HG02759 (cell line): ENCODE results near the gene LGI1.

Experiments used
- ATAC-seq: cut with Tn5 transposase; IDR thresholded peaks from one replicate; pipeline ENCODE4 v1.9.1; 2021; ENCODE audit warnings: mild to moderate bottlenecking, moderate library complexity; ENCODE audit not compliant: unreplicated experiment

Gene LGI1

DNA sequence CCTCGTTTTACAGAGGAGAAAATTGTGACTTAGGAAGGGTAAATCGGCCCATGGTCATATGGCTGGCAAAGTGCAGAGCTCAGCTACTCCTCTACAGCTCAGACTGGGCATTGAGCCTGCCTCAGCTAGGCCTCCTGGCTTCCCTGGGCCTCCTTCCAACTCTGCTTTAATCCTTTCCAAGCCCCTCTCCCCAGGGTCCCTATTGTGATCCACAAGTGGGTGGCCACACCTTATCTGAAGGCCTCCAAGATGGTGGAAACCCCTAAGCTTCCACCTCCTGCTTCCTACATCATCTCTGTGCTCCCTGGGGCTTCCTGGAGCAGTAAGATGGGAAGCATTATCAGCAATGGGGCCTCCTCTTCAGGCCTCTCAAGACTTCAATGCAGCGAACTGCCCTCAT, 3.0 kb upstream of the LGI1 start:
- ATAC-seq: no peak

DNA sequence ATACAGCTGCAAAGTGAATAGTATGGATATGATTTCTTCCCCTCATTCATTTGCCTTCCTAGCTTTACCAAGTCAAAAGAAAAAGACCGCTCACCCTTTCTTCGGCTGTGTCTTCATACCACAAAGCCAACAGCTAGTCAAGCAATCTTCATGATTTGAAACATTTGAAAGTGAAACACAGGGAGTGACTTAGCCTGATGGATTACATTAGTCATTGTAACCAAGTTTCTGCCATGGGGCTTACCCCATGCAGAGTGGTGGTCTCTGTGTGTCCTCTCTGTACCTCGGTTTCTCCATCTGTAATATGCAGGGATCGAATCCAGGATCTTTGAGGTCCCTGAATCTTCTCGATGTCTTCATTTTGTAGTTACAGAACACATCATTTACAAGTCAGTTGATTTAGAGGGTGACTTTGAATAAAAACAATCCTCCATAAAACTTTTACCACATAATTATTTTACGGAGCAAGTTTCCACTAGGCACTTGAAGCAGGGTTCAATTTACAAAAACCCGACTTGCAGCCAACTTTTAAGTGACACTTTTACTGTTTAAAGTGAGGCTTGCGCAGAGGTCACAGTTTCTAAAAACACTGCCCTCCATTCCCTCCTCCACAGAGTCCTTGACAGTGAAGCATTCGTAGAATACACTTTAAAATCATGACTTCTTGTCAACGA, 2.2 kb upstream of the LGI1 start:
- no peak for ATAC-seq

DNA sequence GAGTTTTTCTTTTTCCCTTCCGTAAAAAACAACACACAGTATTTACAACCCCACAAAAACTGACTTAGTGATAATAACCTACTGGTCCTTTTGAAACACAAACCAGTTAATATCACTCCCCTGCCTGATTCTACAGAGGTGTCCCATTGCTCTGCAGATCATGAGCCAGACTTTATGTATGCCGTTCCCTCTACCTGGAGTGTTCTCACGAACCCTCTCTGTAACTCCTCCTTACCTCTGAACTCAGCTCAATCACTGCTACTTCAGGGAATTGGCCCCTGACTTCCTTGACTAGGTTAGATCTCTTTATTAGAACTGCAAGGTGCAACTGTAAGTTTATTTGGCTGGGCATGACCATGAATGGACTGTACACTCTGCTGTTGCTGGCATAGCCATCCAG, 1.6 kb upstream of the LGI1 start:
- ATAC-seq: no peak

DNA sequence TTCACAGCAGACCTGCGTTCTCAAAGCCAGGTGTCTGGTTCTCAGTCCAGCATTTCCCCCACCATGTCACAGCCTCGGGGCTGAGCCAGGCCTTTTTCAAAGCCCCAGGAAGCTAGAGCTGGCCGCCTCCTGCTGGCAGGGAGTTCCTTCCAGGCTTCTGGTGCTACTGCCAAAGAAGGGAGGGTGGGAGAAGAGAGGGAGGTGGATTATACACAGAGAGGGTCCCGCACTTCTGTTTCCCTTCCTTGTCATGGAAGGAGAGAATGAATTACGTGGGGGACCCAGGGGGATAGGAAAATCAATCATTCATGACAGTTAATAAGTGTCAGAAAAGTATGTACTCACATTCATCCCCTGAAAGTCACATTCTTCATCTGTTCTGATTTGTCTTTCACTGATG, 600 bp upstream of the LGI1 start:
- ATAC-seq: no peak

DNA sequence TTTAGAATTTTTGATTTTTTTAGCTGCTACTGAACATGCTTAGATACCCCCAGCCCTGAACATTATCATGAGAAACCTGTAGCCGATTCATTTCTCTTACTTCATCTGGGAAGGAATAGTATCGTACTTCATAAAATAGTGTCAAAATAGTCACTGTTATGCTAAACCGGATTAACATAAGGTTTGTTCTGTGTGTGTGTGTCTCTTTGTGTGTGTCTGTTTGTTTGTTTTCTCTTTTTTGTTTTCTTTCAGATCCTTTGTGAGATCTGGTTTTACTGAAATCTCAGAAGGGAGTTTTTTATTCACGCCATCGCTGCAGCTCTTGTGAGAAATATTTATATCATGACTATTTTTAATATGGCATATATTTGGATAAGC, 761 bp downstream of the LGI1 start:
- no peak for ATAC-seq

DNA sequence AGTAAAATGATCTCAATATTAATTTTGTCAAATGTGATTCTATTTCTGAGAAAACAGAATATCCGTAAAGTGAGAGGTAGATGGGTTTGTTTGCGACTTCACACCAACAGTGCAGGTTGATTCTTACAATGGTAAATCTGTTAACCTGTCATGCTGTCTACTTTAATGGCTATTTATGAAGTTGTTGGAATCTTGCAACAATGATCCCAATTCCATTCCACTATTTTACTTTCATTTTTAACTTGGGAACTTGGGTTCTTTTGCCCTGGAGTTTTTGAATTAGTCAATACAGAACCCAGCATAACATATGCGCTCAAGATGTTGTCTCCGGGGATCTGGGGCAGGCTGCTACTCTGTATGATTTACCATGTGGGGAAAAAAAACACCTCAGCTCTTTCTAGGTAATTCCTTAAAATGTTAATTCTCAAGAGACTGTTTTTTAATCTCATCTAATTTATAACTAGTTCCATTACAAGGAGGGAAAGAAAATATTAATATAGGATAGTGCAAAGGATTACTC, 1.2 kb downstream of the LGI1 start:
- no peak for ATAC-seq

DNA sequence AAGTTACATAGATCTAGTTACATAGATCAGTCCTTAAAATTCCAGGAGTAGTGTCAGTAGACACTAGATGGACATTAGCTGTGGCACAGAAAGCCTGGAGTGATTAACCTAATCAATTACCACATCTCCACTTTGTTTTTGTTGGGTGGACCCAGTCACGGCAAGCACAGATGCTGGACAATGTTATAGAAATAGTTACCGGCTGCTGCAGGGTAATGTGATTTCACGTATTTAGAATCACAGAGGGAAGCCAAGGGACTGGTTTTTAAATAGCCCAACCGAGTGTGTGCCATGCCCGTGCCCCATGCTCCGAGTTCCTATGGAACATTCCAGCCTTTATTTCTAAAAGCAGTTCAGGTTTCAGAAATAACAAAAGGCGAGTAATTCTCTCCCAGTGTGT, 2.8 kb downstream of the LGI1 start:
- no peak for ATAC-seq

DNA sequence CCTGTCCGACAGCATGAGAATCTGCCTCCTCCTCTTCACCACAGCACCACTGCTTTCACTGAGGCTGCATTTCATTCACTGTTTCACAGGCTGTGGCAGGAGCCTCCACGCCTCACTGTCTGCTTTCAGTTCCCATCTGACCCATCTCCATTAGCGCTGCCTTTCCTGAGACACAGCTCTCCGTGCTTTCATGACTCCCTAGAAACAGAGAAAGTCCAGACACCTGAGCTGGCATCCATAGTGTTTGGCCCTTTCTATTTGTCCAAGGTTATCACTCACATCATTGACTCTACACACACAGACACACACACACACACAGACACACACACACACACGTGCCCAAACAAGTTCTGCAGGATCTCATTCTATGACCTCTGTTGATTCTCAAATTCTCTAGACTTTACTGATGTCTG, 5.2 kb downstream of the LGI1 start:
- no peak for ATAC-seq

DNA sequence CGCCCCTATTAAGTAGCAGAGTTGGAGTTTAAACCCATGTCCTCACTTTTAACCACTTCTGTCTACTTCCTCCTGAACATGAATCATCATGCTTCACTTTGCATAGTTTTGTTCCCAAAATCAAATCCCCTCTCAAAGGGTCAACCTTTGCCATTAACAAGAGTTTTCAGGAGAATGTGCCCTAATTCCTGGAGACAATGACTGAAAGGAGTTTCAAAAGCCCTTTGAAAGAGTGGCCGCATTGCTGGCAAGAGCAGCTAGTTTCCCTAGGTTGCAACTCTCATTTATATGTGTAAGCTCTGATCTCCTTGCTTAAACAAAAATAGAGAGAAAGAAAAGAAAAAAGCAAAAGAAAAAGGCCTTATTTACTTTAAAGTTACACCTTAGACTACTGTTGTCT, 9.2 kb downstream of the LGI1 start:
- ATAC-seq: no peak

DNA sequence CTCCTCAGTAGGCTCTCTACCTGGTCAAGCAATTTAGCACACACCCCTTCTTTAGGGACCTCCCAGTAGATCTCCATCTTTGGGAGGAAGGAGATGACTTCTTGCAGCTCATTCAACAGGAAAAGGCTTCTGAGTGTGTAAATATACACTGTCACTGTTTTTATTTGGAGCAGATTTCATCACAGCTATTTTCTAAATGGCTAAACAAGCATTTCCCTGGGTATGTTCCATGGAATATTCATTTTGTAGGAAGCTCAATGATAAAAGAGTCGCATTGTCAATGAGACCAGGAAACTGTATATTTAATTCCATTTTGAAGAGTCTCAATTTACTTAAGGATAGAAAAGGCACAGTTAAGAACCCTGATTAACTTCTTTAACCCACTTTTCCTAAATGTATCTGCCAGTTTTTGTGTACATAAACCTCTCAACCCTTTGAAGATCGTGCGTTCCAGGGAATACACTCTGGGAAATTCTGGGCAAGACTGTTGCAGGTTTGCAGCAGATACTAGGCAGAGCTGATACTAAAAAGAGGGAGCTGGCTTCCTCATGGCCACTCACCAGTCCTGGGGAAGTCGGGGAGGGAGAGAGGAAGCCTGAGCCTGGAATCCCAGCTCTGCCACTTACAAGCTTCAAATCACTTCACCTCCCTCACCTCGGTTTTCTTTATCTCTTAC, 10.1 kb downstream of the LGI1 start:
- ATAC-seq: no peak

DNA sequence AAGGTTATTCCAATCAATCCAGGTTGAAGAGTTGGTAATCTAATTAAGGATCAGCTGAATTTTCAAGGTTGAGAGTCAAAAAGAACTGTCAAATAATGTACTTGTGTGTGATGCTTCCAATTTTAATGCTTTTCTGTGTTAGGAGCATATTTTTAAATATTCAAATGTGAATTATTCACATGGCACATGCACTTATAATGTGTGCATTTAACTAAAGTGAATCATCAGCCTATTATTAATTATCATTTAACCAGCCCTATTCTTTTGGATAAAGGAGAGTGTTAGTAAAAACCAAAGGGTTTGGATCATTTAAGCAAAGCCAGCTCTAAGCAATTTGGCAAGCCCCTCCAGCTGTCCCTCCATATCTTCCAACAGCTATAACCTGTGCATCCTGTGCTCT, 11.2 kb downstream of the LGI1 start:
- no peak for ATAC-seq

DNA sequence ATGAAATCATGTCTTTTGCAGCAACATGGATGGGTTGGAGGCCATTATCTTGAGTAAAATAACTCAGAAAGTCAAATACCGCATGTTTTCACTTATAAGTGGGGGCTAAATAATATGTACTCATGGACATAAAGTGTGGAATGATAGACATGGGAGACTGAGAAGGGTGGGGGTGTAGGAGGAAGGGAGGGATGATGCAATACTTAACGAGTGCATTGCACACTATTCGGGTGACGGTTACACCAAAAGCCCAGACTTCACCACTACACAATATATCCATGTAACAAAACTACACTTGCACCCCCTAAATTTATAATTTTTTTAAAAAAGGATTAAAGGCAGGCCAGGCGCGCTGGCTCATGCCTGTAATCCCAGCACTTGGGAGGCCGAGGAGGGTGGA, 13.6 kb downstream of the LGI1 start:
- ATAC-seq: no peak

DNA sequence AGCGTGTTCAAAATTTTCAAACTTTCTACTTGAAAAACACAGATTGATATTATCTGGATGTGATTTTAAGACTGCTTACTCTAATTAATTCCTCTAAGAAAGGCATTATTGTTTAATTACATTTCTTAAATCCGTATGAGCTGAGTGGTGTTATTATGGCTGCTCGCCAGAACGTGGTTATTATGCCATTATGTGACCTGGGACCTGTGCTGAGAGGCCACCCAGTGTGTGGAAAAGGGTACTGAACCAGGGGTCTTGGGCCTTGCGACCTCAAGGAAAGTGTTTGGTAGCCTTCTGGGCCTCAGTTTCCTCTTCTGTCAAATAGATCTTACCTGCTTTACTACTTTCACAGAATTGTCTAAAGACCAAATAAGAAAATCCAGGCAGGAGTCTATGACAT, 15.4 kb downstream of the LGI1 start:
- no peak for ATAC-seq

DNA sequence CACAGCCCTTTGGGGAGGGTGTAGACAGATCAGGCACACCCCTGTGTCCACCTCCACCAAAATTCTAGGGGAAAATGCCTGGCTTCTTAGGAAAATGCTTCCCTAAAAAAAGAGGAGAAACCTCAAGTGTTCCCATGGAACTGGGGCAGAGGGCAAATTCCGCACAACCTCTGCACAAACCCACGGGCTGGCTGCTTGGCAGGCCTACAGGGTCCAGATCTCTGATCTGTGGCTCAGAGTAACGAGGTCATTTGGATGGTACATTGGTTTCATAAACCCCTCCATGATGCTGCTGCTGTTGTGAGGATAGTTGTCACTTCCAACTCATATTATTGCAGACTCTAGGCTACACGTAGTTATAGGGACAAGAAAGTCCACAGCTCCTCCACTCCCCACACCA, 16.0 kb downstream of the LGI1 start:
- ATAC-seq: no peak

DNA sequence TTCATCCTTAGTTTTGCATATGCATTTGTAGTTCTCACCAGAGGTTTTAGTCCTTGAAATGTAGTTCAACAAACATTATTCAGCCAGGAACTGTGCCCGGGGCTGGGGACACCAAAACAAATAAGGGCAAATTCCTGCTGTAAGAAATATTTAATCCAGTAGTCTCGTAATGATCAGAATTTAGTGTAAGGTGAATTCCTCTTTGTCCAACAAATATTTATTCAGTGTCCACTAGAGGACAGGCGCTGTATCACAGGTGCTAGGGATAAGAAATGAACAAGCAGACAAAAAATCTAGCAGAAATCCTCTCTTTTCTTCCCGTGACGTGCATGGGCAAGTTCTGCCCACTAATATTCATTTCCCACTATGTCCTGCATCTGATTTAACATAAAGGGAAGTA, 17.6 kb downstream of the LGI1 start:
- no peak for ATAC-seq

DNA sequence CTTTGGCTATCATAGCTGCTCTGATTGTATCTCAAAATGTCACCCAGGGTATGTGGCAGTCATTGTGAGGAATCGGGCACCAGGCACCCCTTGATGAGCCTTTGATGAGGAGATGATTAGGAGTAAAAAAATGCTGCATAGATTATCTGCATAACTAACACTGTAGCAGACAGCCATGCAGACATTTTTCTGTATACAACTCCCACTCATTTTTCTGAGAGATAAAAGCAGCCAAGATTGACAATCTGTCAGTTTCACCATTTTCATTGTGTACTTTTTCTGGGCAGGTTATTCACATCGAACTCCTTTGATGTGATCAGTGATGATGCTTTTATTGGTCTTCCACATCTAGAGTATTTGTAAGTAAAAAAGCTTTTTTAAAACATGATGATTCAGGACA, 19.4 kb downstream of the LGI1 start:
- no peak for ATAC-seq

DNA sequence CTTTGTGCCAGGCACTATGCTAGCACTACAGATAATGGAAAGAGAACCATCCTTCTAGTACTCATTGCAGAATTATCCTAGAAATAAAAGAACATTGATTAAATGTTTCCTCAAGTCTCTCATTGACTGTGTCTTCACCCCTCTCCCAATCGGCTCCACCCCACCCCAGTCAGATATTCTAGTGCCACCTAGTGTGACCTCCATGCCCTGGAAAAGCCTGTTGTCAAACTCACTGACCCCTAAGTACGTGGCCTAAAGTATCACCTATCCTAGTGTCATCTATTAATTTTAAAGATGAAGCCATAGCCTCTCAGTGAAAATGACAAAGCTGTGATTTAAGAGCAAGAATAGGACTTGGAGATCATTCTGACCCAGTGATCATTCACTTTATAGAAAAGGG, 26.3 kb downstream of the LGI1 start:
- no peak for ATAC-seq

DNA sequence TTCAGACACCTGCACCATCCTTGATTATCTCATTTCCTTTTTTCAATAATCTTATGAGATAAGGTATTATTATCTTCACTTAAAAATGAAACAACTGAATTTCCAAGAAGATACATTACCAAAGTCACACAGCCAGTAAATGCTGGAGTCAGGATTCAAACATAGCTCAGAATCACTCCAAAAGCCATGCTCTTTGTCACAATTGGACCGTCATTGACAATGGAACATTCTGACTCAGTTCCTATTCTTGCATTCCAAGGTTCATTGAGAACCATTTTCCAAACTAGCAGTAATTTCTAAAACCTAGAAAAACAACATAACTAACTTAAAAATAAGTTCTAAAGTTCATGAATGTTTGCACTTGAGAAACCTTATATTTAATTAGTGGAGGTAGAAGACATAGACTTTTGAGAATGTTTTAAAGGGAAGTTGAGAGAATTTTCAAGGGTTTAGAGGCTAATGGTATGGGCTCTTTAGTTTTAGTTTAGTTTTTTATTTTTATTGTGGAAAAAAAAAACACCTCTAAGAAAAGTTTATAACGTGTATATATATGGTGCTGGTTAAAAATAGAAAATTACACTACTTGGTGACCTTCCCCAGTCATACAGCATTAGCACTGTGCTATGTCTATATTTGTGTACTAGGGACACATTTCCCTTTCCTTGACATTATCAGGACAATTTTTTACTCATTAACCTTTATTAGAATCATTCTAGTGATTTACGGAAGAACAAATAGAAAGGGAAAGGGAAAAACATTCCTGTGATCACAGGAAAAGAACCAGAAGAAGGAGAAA, 30.9 kb downstream of the LGI1 start:
- ATAC-seq: no peak

DNA sequence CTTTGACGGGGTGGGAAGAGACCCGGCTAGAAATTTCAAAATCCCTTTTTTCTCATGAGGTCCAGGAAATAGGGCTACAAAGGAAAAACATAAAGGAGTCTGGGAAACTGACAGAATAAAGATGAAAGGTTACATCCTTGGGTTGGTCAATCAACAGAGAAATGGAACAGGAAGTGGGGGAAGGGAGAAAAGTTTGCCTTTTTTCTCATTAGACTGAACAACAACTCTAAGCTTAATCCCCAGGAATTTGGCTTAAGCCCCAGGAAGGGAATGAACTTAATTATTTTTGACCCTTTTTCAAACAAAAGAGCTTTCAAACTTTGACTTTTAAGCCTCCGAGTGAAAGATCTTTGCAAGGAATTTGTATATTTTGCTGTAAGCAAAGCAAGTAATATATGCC, 32.7 kb downstream of the LGI1 start:
- ATAC-seq: no peak

DNA sequence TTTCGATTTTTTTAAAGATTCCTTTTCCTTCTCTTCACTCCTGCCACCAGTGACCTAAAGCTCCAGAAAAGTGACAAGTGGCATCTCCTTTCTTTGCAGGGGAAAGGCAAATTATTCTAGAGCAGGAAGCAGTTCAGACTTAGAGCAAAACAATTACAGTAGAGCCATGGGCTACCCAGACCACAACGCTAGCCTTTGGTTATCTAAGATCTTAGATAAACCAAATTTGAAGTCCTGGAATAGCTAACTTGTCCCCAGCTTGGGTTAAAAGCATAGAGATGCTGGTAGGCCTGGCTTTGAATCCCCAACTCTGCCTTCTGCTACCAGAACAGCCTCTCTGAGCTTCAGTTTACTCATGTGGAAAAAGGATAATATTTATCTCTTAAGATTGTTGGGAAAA, 38.4 kb downstream of the LGI1 start:
- no peak for ATAC-seq

DNA sequence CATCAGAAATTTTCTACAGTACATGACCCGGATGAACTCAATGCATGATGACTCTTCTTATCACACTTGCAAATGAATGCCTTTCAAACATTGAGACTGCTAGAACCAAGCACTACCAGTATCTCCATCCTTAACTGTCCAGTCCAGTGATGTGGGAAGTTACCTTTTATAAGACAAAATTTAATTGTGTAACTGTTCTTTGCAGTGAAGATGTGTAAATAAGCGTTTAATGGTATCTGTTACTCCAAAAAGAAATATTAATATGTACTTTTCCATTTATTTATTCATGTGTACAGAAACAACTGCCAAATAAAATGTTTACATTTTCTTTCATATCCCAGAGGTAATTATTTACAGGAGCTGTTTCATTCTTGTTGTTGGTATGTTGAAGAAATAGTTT, 40.1 kb downstream of the LGI1 start:
- no peak for ATAC-seq

DNA sequence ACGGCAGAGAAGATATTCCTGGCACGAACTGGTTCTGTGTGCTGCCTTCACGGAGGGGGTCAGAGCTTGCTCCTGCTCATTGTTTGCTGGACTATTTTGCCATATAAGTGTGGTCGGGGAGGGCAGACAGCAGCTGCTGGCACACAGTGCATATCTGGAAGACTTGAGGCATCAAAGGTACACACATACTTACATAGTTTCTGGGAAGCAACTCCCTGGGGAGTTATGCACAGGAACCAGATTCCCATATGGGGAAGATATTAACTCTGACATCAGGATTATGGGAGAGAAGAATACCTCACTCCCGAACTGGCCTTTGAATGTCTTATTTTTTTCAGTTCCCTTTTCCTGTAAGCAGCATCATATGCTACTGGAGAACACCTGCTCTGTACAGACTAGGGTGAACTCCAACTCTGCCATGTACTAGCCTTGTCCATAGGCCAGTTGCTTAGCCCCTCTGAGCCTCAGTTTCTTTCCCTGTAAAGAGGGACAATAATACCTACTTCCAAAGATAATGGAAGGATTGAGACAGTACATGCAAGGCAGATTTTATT, 41.5 kb downstream of the LGI1 start:
- no peak for ATAC-seq
